Nephron (organoid): ENCODE data around the gene ERICH3.

Source experiments
- H3K27ac Mint-ChIP-seq, 3 experiments: 2 replicates each; pipeline ENCODE4 v1.8.0; 2020; ENCODE audit warnings: mixed read lengths in 3 of 3, mild to moderate bottlenecking in 2 of 3, moderate library complexity in 1 of 3
- H3K27me3 Mint-ChIP-seq: 2 replicates; pipeline ENCODE4 v1.8.0; 2021; ENCODE audit warnings: low read depth, mild to moderate bottlenecking, moderate library complexity, mixed read lengths
- H3K36me3 Mint-ChIP-seq: 2 replicates; pipeline ENCODE4 v1.8.0; 2020; ENCODE audit warnings: low read depth, mixed read lengths
- H3K4me1 Mint-ChIP-seq: 2 replicates; pipeline ENCODE4 v1.8.0; 2020; ENCODE audit warnings: mixed read lengths
- H3K4me3 Mint-ChIP-seq, 3 experiments: 2 replicates each; pipeline ENCODE4 v1.8.0; 2020; ENCODE audit warnings: mild to moderate bottlenecking in 3 of 3, mixed read lengths in 3 of 3, moderate library complexity in 2 of 3
- H3K9me3 Mint-ChIP-seq: 2 replicates; pipeline ENCODE4 v1.8.0; 2020; ENCODE audit warnings: mixed read lengths
- CTCF ChIP-seq, 3 experiments: fragments of 200-600 bp; sonication (generic); IDR thresholded peaks; one replicate each; pipeline ENCODE4 v1.5.0; 2021; ENCODE audit warnings: antibody characterized with exemption in 3 of 3; ENCODE audit not compliant: unreplicated experiment in 3 of 3

Gene ERICH3

GRCh38 chr1:74684301-74684700 is 10.7 kb upstream of the ERICH3 start:
- no peaks in the 10 kb centered on the region for H3K27me3 Mint-ChIP-seq
- H3K36me3 Mint-ChIP-seq, result no peaks in the 10 kb centered on the region
- peaks cover 4% of the 10 kb centered on the region for H3K4me1 Mint-ChIP-seq
- H3K27ac Mint-ChIP-seq, result no peak overlapping the region
- no peaks in the 10 kb centered on the region for H3K9me3 Mint-ChIP-seq
- no peak for TF ChIP-seq CTCF (IDR thresholded peaks at IDR 0.05; ENCODE audit: unreplicated experiment in 3 of 3)
- no peak overlapping the region for H3K4me3 Mint-ChIP-seq

GRCh38 chr1:74683656-74684055 is 10.1 kb upstream of the ERICH3 start:
- H3K4me3 Mint-ChIP-seq, result no peak overlapping the region
- no peaks in the 10 kb centered on the region for H3K27me3 Mint-ChIP-seq
- no peak overlapping the region for H3K27ac Mint-ChIP-seq
- H3K4me1 Mint-ChIP-seq, result peaks cover 4% of the 10 kb centered on the region
- H3K9me3 Mint-ChIP-seq, result no peaks in the 10 kb centered on the region
- TF ChIP-seq CTCF (IDR thresholded peaks at IDR 0.05; ENCODE audit: unreplicated experiment in 3 of 3), result no peak
- no peaks in the 10 kb centered on the region for H3K36me3 Mint-ChIP-seq

GRCh38 chr1:74681851-74682250 is 8.3 kb upstream of the ERICH3 start:
- Mint-ChIP-seq H3K4me1 (peaks cover 4% of the 10 kb centered on the region), H3K4me3 (no peak overlapping the region), H3K36me3 (no peaks in the 10 kb centered on the region), H3K9me3 (no peaks in the 10 kb centered on the region), H3K27me3 (no peaks in the 10 kb centered on the region), H3K27ac (no peak overlapping the region)
- no peak for TF ChIP-seq CTCF (IDR thresholded peaks at IDR 0.05; ENCODE audit: unreplicated experiment in 3 of 3)

GRCh38 chr1:74681449-74681848 is 7.9 kb upstream of the ERICH3 start:
- Mint-ChIP-seq H3K4me1 (peaks cover 4% of the 10 kb centered on the region), H3K27ac (no peak overlapping the region), H3K27me3 (no peaks in the 10 kb centered on the region), H3K36me3 (no peaks in the 10 kb centered on the region), H3K9me3 (no peaks in the 10 kb centered on the region), H3K4me3 (no peak overlapping the region)
- TF ChIP-seq CTCF (IDR thresholded peaks at IDR 0.05; ENCODE audit: unreplicated experiment in 3 of 3), result no peak

- TF ChIP-seq CTCF (IDR thresholded peaks at IDR 0.05; ENCODE audit: unreplicated experiment in 3 of 3), result no peak
- Mint-ChIP-seq H3K36me3 (no peaks in the 10 kb centered on the region), H3K27me3 (no peaks in the 10 kb centered on the region), H3K27ac (no peak overlapping the region), H3K4me1 (peaks cover 4% of the 10 kb centered on the region), H3K4me3 (no peak overlapping the region), H3K9me3 (no peaks in the 10 kb centered on the region)
Observed at GRCh38 chr1:74681001-74681400, 7.4 kb upstream of the ERICH3 start.

- Mint-ChIP-seq H3K4me3 (no peak overlapping the region), H3K27me3 (no peaks in the 10 kb centered on the region), H3K36me3 (no peaks in the 10 kb centered on the region), H3K27ac (no peak overlapping the region), H3K4me1 (peaks cover 4% of the 10 kb centered on the region), H3K9me3 (no peaks in the 10 kb centered on the region)
- no peak for TF ChIP-seq CTCF (IDR thresholded peaks at IDR 0.05; ENCODE audit: unreplicated experiment in 3 of 3)
Observed at GRCh38 chr1:74679811-74680210, 6.2 kb upstream of the ERICH3 start.
